Stomach (tissue), 4 donors: ENCODE data around the gene TCEA2.

Source experiments
- CTCF ChIP-seq, 7 experiments: fragments of 450-650 bp in 4 of 7; fragments of 200-600 bp in 3 of 7; sonication (generic) in 3 of 7; IDR thresholded peaks; one replicate each; pipeline ENCODE4 v1.5.1; 2016 to 2019; ENCODE audit warnings: antibody characterized with exemption in 7 of 7, control low read depth in 2 of 7, mild to moderate bottlenecking in 1 of 7
- POLR2A ChIP-seq, 4 donors: fragments of 450-650 bp; IDR thresholded peaks; one replicate each; pipeline ENCODE4 v1.6.1; 2016; ENCODE audit warnings: antibody characterized with exemption in 4 of 4, control low read depth in 2 of 4, mild to moderate bottlenecking in 1 of 4, moderate library complexity in 1 of 4

DNA sequence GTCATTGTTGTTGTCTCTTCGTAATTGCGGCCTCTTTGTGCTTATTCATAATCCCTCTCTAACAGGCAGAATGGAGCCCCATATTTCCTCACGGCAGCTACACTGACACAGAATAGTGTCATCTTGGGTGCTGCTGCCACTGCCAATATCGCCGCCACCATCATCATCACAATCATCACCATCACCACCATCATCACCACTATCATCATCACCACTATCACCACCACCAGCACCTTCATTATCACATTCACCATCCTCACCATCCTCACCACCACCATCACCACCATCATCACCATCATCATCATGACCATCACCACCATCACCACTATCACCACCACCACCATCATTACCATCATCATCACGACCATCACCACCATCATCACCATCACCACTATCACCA, 33.5 kb downstream of the TCEA2 start:
- TF ChIP-seq CTCF (IDR thresholded peaks at IDR 0.05) (no peak), POLR2A (IDR thresholded peaks at IDR 0.05) (no peak)
